Diencephalon (tissue), 1 donor: ENCODE measurements around the gene ZRANB1. TPM values are rescaled to one million over a fixed set of nuclear protein-coding genes. Genes with fewer than 3 reads are reported as not detected.

ENCODE experiments used
- small RNA-seq: library from RNA; depleted of rRNA; stranded (forward); fragments of <200 nt; gene quantifications from one replicate; pipeline ENCODE3, GENCODE V24; 2014
- total RNA-seq: library from RNA; depleted of rRNA; stranded (reverse); fragments of >200 nt; gene quantifications from one replicate; pipeline ENCODE4 v1.2.3, GENCODE V29; 2014

Gene ZRANB1
- 59.1 TPM for total RNA-seq

DNA sequence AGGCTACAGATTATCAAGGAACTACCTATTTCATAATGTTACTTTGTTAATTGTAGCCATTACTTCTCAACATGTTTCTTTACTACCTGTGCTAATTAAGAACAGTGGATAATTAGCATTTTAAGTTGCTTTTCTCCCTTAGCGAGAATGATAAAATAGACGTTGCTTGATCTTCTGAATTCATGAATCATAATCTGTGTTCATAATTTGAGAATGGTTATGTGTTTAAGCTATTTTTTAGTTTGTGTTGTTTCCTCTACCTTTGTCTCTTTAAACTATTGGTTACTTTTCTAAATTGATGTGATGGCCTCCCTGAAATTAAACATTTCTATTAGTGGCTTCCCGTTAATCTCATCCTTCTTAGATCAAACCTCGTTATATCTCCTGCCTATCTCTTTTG lies at the start of gene ZRANB1:
TSS of gene ZRANB1 (plus strand) at position 301 of the 400 bp plus-strand sequence. CDS start 371 bp downstream, outside the sequence.

Small RNAs within 50 kb of the gene (small RNA-seq; reads per million reads assigned to genes)
- not detected for gene MIR4296

Other genes starting within 250 kb of the ZRANB1 start
- 25.4 TPM for gene FAM53B, start 197.7 kb upstream of the ZRANB1 start, total RNA-seq
- gene EEF1AKMT2, start 150.2 kb upstream of the ZRANB1 start, total RNA-seq = 36.7 TPM
- gene ABRAXAS2, start 140.3 kb upstream of the ZRANB1 start, total RNA-seq = 27.7 TPM
- gene CTBP2, start 218.4 kb downstream of the ZRANB1 start, total RNA-seq = 44.1 TPM